ENCODE data around the gene ITGB5.
A peak's percentile ranks its signal among the peaks of the same experiment; 100 is the strongest.

GRCh38 chr3:124887177-124887931 is at the start of gene ITGB5:
- TF ChIP-seq CTCF (IDR thresholded peaks at IDR 0.05) (no peak), POLR2A (IDR thresholded peaks at IDR 0.05) (peak in 1 of 2 donors; percentile 60)
